ENCODE results near the gene PLCD1.

The PLCD1 gene

GRCh38 chr3:37971467-37971866, 58.0 kb downstream of the PLCD1 start:
- FAIRE-seq (no peak), DNase-seq (ENCODE audit: insufficient read length, low spot score) (no peak)
- no peak for TF ChIP-seq POLR2A (IDR thresholded peaks at IDR 0.05; ENCODE audit: low read depth, low read length)

GRCh38 chr3:37970802-37971201, 58.6 kb downstream of the PLCD1 start:
- FAIRE-seq (no peak), DNase-seq (ENCODE audit: insufficient read length, low spot score) (no peak)
- no peak for TF ChIP-seq POLR2A (IDR thresholded peaks at IDR 0.05; ENCODE audit: low read depth, low read length)

DNA sequence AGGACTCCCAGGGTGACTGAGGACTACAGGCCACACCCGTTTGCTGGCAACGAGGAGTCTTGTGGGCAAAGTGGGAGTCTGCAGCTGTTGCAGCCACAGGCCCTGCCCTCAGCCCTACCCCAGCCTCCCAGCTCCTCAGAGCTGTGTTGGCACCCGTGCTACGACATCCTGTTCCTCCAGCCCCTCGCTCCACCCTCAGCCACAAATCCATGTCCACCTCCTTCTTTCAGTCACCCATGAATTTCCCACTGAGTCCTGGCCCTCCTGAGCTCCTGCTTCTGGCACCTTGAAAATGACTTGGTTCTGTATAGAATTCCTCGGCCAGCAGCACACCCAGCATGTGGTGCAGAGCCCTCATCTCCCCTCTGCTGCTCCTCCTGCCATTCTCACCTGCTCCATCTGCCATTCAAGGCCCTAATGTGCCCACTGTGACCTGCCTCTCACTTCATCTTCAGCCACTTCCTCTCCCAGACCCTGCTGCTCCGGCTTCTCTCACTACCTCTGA, 59.8 kb downstream of the PLCD1 start:
- TF ChIP-seq POLR2A (IDR thresholded peaks at IDR 0.05; ENCODE audit: low read depth, low read length), result no peak
- DNase-seq (ENCODE audit: insufficient read length, low spot score), result no peak
- no peak for FAIRE-seq

DNA sequence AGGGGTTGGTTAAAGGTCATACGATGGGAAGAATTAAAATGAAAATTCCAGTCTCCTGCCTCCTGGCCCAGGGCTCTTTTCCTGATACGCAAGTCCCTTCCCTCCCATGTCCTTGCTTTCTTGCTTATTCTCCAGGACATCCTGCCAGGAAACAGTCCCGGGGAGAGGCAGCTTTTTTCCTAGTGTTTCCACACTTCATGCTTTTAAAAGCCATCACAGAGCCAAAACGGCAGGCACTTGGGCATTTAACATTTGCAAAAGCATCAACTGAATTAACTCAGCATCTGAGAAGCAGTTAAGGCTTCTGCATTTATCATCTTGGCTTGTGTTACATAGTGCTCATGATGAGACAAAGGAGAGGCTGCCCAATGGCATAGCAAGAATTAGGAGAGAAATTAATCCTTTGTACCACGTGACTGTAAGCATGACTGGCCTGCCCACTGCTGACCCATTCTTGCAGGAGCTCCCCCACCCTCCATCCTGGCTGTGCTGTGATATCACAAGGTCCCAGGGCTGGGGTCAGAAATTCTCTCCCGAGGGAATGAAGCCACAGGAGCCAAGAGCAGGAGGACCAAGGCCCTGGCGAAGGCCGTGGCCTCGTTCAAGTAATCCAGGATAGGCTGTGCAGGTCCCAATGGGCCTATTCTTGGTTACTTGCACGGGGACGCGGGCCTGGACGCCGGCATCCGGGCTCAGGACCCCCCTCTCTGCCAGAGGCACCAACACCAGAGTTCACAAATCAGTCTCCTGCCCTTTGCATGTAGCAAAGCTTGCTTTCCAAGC, 60.4 kb downstream of the PLCD1 start:
- no peak for TF ChIP-seq POLR2A (IDR thresholded peaks at IDR 0.05; ENCODE audit: low read depth, low read length)
- no peak for DNase-seq (ENCODE audit: insufficient read length, low spot score)
- FAIRE-seq, result no peak

DNA sequence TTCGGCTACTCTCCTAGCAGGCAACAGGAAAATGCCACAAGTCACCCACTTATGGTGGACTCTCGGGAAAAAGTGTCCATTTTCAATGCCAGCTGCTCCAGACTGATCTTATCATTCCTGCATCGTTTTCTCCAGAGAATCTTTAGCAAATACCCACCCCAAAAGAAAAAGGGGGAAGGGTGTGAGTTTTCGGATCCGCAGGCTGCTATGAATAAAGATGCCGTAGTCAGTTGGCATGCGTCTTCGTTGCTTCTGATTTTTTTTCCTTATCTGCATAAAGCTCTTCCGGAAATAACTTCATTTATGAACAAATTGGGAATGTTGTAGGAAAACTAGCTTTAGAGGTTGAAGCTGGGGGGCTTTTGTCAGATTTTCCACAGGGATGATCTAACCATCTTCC, 61.2 kb downstream of the PLCD1 start:
- TF ChIP-seq POLR2A (IDR thresholded peaks at IDR 0.05; ENCODE audit: low read depth, low read length), result no peak
- FAIRE-seq, result no peak

GRCh38 chr3:37967260-37967881, 62.1 kb downstream of the PLCD1 start:
- no peak for FAIRE-seq
- peak; percentile 62 for DNase-seq (ENCODE audit: insufficient read length, low spot score)
- TF ChIP-seq POLR2A (IDR thresholded peaks at IDR 0.05; ENCODE audit: low read depth, low read length), result no peak

More for the DNA sequence above, 61.2 kb downstream of the PLCD1 start:
- DNase-seq (ENCODE audit: insufficient read length, low spot score), result no peak

GRCh38 chr3:37964716-37965115, 64.7 kb downstream of the PLCD1 start:
- TF ChIP-seq POLR2A (IDR thresholded peaks at IDR 0.05; ENCODE audit: low read depth, low read length), result no peak
- no peak for DNase-seq (ENCODE audit: insufficient read length, low spot score)
- FAIRE-seq, result no peak

DNA sequence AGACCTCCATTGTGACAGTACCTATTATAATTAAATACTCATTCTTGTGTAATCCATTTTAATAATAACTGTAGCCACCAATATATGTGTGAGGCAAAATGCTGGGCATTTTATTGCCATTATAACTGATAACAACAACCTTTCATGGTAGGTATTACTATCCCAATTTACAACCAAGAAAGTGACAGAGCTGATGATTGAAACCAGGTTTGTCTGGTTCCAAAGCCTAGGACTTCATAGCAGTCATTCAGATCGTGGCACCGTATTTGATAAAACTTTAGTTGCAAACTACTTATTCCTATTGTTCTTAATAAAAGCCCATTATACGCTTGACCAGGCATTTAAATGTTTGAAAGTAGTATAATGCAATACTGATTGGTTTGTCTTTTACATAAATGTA, 65.3 kb downstream of the PLCD1 start:
- FAIRE-seq (no peak), DNase-seq (ENCODE audit: insufficient read length, low spot score) (no peak)
- TF ChIP-seq POLR2A (IDR thresholded peaks at IDR 0.05; ENCODE audit: low read depth, low read length), result no peak

DNA sequence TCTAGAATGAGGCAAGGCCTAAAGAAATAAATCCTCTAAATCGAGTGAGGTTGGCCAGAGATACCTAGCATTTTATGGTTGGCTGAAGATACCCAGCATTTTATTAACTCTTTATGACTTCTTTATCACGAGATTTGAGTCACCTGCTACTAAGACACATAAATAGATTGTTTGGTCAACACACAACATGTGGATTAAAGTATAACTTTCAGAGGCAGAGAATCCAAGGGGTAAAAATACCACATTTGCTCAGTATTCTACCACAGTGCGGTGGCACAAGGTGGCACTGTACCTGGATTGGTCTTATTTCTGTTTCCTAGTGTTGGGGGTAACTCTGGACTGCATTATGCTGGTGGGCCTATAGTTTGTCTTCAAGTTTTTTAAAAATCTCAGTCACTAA, 65.8 kb downstream of the PLCD1 start:
- TF ChIP-seq POLR2A (IDR thresholded peaks at IDR 0.05; ENCODE audit: low read depth, low read length), result no peak
- DNase-seq (ENCODE audit: insufficient read length, low spot score), result no peak
- FAIRE-seq, result no peak

DNA sequence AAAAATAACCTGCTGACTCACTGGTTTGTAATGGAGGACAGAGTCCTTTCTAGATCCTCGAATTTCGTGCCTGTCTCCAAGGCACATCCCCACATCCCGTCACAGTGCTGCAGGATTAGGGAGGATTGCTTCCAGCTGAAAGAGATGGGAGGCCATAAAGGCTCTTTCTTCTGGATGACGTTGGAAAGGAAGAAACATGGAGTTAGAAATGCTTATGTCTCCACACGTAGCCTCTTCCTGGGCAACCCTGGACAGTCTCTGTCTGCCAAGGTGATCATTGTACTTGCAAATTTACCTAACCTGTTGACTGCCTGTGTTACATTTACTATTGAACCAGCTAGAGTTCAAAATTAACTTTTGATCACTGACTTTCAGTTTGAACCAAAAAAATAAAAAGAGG, 66.4 kb downstream of the PLCD1 start:
- FAIRE-seq (no peak), DNase-seq (ENCODE audit: insufficient read length, low spot score) (no peak)

DNA sequence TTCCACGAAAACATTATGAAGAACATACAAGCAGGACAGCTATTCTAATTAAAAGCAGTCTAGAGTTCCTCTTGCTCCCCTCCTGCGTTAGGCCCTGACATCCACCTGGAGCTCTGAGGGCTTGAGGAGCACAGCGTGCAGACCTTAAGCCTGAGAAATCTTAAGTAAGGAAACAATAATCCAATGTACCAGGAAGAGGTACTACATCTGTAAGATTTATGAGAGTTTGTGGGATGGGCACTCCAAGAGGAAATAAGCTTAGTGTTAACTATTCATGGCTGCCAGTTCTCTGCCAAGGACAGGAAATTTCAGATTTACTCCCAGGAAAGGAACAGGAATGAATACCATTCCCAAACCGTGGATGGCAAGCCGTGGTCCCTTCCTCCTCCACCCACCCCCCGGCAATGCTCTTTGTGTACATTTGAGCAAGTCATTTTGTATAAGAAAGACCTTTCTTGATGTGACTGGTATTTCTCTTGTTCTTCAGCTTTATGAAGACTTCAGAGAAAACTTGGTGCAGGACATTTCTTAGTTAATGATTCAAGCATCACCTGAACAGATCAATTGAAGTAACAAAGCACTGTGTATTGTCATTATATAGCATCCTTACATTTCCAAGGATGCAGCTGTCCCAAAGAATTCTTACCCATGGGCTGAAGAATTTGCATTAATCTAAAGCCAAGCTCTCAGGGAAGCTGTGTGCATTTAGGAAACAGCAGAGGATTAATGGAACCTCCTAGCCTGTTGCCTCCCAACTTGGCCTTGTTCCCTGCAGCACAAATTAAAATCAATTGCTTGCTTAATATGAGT, 67.6 kb downstream of the PLCD1 start:
- TF ChIP-seq POLR2A (IDR thresholded peaks at IDR 0.05; ENCODE audit: low read depth, low read length), result no peak
- no peak for FAIRE-seq
- no peak for DNase-seq (ENCODE audit: insufficient read length, low spot score)

More for the DNA sequence above, 66.4 kb downstream of the PLCD1 start:
- TF ChIP-seq POLR2A (IDR thresholded peaks at IDR 0.05; ENCODE audit: low read depth, low read length), result no peak

DNA sequence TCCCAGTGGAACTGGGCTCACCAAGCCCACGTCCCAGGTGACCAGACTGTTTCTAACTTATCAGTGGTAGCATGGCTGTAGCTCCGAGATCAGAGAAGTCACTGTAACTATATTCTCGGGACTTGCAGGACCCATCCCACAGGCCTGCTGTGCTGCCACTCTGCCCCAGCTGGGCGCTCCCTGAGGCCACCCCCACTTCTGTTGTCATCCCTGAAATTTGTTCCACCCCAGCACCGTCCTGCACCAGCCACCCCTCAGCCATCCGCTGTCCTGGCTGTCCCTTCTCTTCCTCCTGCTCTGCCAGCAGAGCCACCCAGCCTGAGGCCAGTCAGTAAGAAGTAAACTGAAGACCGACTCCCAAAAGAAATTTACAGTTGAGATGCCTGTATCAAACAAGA, 71.9 kb downstream of the PLCD1 start:
- no peak for TF ChIP-seq POLR2A (IDR thresholded peaks at IDR 0.05; ENCODE audit: low read depth, low read length)
- FAIRE-seq (no peak), DNase-seq (ENCODE audit: insufficient read length, low spot score) (no peak)
